ENCODE data around the gene ZNF263. TPM values are rescaled to one million over a fixed set of nuclear protein-coding genes. Genes with fewer than 3 reads are reported as not detected.

Gene ZNF263
- total and polyA plus RNA-seq, 9 of the 15 experiments (the other 6 are each of a cell fraction or from before 2014, with no cell fraction given), result 4.6 to 48.3 (median 31.8) TPM

DNA sequence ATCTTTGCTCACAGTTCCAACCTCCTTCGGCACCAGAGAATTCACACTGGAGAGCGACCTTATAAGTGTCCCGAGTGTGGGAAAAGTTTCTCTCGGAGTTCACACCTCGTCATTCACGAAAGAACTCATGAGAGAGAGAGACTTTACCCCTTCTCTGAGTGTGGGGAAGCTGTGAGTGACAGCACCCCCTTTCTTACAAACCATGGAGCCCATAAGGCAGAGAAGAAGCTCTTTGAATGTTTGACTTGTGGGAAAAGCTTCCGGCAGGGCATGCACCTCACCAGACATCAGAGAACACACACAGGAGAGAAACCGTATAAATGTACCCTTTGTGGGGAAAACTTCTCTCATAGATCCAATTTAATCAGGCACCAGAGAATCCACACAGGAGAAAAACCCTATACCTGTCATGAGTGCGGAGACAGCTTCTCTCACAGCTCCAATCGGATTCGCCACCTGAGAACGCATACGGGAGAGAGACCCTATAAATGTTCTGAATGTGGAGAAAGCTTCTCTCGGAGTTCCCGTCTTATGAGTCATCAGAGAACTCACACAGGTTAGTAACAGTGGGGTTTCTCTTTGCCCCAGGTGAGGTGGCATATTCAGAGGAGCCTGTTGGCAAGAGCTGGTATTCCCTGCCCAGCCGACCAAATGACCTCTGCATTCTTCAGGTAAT is 6.8 kb downstream of the ZNF263 start (continued):
- 0 out of 2 replicates have a peak, but pooled peaks have one; percentile 30 for TF ChIP-seq MTA3 (IDR thresholded peaks at IDR 0.05; ENCODE audit: borderline replicate concordance)
- no peak for TF ChIP-seq ZNF76 (CRISPR knock-in tag; IDR thresholded peaks at IDR 0.05; ENCODE audit: borderline replicate concordance)
- TF ChIP-seq, protein P1, sequence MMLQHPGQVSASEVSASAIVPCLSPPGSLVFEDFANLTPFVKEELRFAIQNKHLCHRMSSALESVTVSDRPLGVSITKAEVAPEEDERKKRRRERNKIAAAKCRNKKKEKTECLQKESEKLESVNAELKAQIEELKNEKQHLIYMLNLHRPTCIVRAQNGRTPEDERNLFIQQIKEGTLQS (IDR thresholded peaks at IDR 0.05), result 0 out of 2 replicates have a peak, but pooled peaks have one; percentile 7
- TF ChIP-seq, protein P1 (CRISPR knock-in tag; conservative IDR thresholded peaks at IDR 0.05), result no peak

DNA sequence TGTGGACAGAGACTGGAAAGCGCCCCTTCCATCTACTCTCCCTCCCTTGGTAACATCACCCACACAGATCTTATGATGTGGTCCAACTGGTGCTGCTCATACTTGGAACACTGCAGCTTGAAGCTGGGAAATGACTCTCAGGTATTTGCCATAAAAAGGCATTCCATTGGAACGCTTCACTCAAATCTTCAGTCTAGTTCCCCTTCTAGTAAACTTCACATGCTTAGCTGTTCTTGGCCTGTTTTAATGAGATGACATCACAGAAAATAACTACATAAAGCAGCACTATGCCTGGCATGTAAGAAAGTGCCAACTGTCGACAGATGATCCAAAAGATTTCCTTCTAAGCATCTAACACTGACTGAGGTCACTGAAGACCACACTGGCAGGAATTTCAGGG is 9.3 kb downstream of the ZNF263 start:
- no TSS peak for BruUV-seq (replicated peaks)
- Histone ChIP-seq H3K27ac (ENCODE audit: extremely low read depth, low read depth, low read length) (no peak overlapping the region), H3K9me3 (replicated peaks; ENCODE audit: control insufficient read depth, insufficient read depth, low read depth, low read length) (peaks cover 42% of the 10 kb centered on the region), H3K27me3 (ENCODE audit: control insufficient read depth in 2 of 2, insufficient read depth in 2 of 2, low read length in 2 of 2) (no peaks in the 10 kb centered on the region), H3K79me2 (ENCODE audit: control insufficient read depth, insufficient read depth, low read length) (no peaks in the 10 kb centered on the region), H3K4me3 (no peak overlapping the region), H3K4me2 (ENCODE audit: insufficient read depth, low read length) (no peak overlapping the region), H3K4me1 (replicated peaks in 1 of 2; ENCODE audit: control insufficient read depth in 2 of 2, insufficient read depth in 2 of 2, low read length in 2 of 2) (no peaks in the 10 kb centered on the region), H3K36me3 (ENCODE audit: control insufficient read depth, insufficient read depth, low read length) (peaks cover 45% of the 10 kb centered on the region), H2AFZ (ENCODE audit: low read depth, low read length) (no peak overlapping the region), H3K9me1 (ENCODE audit: control insufficient read depth, insufficient read depth, low read length) (no peaks in the 10 kb centered on the region), H4K20me1 (replicated peaks; ENCODE audit: control insufficient read depth, insufficient read depth, low read length) (no peaks in the 10 kb centered on the region), H3K9ac (ENCODE audit: insufficient read depth in 1 of 2, low read depth in 2 of 2, low read length in 2 of 2) (no peak overlapping the region)
- ATAC-seq, result no peak
- FAIRE-seq, result peak; percentile 46
- TF ChIP-seq SUPT5H (IDR thresholded peaks at IDR 0.05) (no peak), L3MBTL2 (IDR thresholded peaks at IDR 0.05) (no peak), ZNF507 (tag; conservative IDR thresholded peaks at IDR 0.05) (no peak), BHLHE40 (IDR thresholded peaks at IDR 0.05; ENCODE audit: low read length) (no peak), FOXJ2 (tag; IDR thresholded peaks at IDR 0.05) (no peak), CBX5 (IDR thresholded peaks at IDR 0.05; ENCODE audit: borderline replicate concordance, low read depth) (no peak)
- TF ChIP-seq, protein P2, sequence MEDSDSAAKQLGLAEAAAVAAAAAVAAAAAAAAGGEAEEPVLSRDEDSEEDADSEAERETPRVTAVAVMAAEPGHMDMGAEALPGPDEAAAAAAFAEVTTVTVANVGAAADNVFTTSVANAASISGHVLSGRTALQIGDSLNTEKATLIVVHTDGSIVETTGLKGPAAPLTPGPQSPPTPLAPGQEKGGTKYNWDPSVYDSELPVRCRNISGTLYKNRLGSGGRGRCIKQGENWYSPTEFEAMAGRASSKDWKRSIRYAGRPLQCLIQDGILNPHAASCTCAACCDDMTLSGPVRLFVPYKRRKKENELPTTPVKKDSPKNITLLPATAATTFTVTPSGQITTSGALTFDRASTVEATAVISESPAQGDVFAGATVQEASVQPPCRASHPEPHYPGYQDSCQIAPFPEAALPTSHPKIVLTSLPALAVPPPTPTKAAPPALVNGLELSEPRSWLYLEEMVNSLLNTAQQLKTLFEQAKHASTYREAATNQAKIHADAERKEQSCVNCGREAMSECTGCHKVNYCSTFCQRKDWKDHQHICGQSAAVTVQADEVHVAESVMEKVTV (CRISPR knock-in tag; IDR thresholded peaks at IDR 0.05), result no peak
- ChIA-PET POLR2A (interaction anchor here (1.6 kb wide), 1 partner anchor 10 kb away, joined by 3 read pairs; the partner anchor contains the start of gene ZNF263), CTCF (ENCODE audit: low intra/inter-chr PET ratio) (no interaction called here)
- 100% methylated on average over 3 of the region's 3 CpGs for WGBS (ENCODE audit: insufficient coverage, low coverage, missing lambda C conversion rate)
- DNase-seq (ENCODE audit: extremely low read depth in 1 of 4, low spot score in 3 of 4), result no peak
- intact Hi-C loops (cut with micrococcal nuclease), result no loop called here
- in situ Hi-C loops (cut with MboI), result no loop called here
